Activated CD8-positive, alpha-beta memory T cell treated with anti-CD3 and anti-CD28 coated beads for 1 hour (primary cell): ENCODE results near the gene PAGE2B.
A peak's percentile ranks its signal among the peaks of the same experiment; 100 is the strongest.
"Not testable (repeated sequence)": the region's sequence is repeated elsewhere in the genome, so short reads cannot be mapped to it uniquely, and the experiment has no call there.

ENCODE experiments used
- DNase-seq, 2 donors: peaks; one replicate each; pipeline ENCODE4 v3.0.0-alpha.2; 2020; ENCODE audit warnings: low read depth in 1 of 2; ENCODE audit errors: extremely low read depth in 1 of 2

PAGE2B gene

DNA sequence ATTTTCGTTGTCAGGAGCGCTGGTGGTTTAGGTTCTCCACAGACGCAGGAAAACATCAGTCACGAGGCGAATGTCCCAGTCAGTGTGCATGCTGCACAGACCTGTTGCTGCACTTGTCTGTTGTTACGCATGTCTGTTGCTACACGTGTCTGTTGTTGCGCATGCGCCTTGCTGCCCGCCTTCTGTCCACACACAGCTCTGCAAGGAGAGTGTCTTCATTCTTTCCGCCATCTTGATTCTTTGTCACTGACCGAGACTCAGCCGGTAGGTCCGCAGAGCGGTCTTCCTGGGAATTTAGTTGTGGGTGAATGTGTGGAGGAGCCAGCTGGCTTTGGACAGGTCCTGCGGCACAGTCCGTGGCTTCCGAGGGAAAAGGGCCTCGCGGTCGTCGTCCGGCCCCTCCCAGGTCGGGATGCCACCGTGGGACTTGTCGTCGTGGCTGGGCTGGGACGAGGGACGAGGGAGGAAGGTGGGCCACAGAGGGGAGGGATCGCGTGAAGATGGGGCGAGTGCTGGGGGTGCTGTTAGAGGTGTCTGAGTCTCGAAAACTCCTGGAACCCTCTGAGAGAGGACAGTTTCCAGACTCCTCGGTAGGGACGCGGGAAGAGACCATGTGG, at the start of gene PAGE2B:
TSS of gene PAGE2B (plus strand) at position 180 of the 617 bp plus-strand sequence. CDS start 1,012 bp downstream, outside the sequence.
- DNase-seq: no peak

DNA sequence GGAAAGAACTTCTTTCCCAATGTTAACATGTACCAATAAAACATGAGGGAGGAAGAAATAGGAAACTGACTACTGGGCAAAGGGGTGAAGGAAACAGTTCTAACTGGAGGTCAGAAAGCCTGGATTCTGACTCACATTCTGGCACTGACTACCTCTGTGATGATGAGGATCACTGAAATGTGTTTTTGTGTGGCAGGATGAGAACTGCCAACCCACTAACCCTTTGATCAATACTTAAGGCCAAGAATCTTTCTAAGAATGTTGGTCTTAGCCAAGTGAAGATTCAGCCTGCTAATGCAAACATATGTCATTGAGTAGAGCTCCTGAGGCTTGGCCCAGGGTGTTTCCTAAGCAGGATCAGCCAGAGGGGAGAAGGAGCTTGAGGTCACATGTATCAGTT, 48.7 kb upstream of the PAGE2B start:
- DNase-seq: no peak

GRCh38 chrX:55026840-55027239, 48.0 kb upstream of the PAGE2B start:
- DNase-seq: no peak

GRCh38 chrX:55028040-55028439, 46.8 kb upstream of the PAGE2B start:
- no peak for DNase-seq

- no peak for DNase-seq
These were observed 46.2 kb upstream of the PAGE2B start for GRCh38 chrX:55028611-55029010.

GRCh38 chrX:55029291-55029690, 45.5 kb upstream of the PAGE2B start:
- no peak for DNase-seq

- DNase-seq: no peak
These were observed 44.3 kb upstream of the PAGE2B start, which contains the start of gene ALAS2 for GRCh38 chrX:55030271-55031205. TSS of gene ALAS2 (minus strand) at chrX:55030977. CDS start at chrX:55026000, 4,977 bp downstream.

DNA sequence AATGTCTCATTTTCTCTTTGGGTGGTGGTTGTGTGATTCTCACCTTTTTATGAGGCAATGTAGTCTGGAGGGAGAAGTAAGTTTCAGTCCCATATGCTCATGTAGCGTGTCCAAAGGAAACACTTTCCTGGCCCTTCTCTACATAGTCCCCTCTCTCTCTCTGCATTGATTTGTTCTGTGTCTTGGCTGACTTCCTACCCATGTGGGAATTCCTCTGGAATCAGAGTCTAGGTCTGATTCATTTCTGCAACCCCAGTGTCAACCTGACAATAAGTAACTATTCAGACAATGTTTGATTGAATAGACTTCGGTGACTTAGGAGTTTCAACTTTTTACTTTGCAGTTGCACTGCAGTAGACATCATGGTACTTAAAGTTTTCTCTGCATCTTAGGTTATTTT, 41.4 kb upstream of the PAGE2B start:
- no peak for DNase-seq

- no peak for DNase-seq
These were observed 35.4 kb upstream of the PAGE2B start for GRCh38 chrX:55039471-55039870.

- no peak for DNase-seq
These were observed 33.3 kb upstream of the PAGE2B start for GRCh38 chrX:55041514-55041913.

DNA sequence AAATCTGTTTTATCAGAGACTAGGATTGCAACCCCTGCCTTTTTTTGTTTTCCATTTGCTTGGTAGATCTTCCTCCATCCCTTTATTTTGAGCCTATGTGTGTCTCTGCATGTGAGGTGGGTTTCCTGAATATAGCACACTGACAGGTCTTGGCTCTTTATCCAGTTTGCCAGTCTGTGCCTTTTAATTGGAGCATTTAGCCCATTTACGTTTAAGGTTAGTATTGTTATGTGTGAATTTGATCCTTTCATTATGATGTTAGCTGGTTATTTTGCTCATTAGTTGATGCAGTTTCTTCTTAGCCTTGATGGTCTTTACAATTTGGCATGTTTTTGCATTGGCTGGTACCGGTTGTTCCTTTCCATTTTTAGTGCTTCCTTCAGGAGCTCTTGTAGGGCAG, 24.2 kb upstream of the PAGE2B start:
- DNase-seq: not testable (repeated sequence)

DNA sequence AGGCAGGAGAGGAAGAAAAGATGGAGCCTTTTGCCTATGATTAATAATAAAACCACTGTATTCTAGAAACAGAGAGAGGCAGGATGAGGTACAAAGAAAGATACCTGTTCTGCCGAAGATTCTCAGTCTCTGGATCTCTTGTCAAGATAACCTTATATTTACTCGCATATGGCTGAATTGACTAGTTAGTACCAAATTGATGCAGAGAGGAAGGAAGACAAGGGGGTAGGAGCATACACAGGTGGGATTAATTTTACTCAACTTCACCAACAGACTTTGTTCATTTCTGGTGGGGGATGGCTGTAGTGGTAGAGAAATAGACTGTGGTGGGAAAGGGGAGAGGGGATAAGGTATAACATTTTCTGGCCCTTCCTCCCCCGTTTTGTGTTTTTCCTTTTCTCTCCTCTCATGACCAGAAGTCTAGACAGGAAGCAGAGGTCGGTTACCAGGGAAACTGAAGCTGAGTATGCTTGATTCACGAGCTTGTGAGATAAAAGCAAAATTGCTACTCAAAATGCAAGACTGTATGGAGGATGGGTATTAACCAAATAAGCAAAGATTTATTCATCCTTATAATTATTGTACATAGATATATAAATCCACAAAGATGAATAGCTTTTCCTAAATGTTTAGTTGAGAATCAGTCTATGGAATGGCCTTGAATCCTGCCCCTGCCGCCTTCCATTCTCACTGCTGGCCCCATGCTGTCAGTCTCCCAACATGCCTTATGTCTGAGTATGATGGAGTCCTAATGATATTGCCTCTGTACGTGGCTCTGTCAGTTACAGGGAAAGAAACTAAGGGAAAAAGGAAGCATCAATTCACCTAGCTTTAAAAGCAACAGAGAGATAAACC, 17.8 kb upstream of the PAGE2B start:
- DNase-seq: peak in 1 of 2 donors; percentile 2

- DNase-seq: no peak
These were observed 17.1 kb upstream of the PAGE2B start for GRCh38 chrX:55057675-55058249.

- DNase-seq: not testable (repeated sequence)
These were observed 7.7 kb upstream of the PAGE2B start for GRCh38 chrX:55067180-55067579.

DNA sequence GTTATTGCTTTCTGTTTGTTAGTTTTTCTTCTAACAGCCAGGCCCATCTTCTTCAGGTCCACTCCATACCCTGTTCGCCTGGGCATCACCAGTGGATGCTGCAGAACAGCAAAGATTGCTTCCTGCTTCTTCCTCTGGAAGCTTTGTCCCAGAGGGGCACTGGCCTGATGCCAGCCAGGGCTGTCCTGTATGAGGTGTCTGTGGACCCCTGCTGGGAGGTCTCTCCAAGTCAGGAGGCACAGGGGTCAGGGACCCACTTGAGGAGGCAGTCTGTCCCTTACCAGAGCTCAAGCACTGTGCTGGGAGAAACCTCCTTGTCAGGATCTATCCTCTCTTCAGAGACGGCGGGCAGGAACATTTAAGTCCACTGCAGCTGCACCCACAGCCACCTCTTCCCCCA, 2.5 kb upstream of the PAGE2B start:
- DNase-seq: no peak

DNA sequence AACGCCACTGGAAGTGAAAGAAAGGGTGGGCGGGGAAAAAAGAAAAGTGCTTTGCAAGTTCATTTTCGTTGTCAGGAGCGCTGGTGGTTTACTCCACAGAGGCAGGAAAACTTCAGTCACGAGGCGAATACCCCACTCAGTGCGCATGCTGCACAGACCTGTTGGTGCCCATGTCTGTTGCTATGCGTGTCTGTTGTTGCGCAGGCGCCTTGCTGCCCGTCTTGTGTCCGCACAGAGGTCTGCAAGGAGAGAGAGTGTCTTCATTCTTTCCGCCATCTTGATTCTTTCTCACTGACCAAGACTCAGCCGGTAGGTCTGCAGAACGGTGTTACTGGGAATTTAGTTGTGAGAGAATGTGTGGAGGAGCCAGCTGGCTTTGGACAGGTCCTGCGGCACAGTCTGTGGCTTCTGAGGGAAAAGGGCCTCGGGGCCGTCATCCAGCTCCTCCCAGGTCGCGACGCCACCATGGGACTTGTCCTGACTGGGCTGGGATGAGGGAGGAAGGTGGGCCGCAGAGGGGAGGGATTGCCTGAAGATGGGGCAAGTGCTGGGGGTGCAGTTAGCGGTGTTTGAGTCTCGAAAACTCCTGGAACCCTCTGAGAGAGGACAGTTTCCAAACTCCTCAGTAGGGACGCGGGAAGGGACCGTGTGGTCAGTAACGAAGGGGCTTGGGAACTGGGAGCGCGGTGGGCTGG, 14.1 kb downstream of the PAGE2B start, which contains the start of gene PAGE2:
TSS of gene PAGE2 (plus strand) at position 224 of the 695 bp plus-strand sequence. CDS start 1,003 bp downstream, outside the sequence.
- no peak for DNase-seq

DNA sequence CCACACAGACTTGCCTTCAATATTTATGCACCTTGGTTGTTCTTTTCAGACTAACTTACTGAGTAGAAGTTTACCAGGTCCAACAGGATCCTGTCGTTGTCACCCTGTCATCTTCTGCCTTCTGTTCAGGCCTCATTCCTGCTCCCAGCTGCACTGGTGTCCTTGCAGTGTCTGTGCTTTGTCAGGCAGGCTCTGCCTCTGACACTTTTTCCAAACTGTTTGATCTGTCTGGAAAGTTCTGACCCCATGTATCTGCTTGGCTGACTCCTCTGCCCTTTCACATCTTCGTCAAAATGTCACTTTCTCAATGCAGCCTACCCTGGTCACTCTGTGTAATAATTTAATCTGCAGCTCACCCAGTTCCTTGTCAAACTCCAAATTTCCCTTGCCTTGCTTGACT, 23.9 kb downstream of the PAGE2B start:
- DNase-seq: no peak

DNA sequence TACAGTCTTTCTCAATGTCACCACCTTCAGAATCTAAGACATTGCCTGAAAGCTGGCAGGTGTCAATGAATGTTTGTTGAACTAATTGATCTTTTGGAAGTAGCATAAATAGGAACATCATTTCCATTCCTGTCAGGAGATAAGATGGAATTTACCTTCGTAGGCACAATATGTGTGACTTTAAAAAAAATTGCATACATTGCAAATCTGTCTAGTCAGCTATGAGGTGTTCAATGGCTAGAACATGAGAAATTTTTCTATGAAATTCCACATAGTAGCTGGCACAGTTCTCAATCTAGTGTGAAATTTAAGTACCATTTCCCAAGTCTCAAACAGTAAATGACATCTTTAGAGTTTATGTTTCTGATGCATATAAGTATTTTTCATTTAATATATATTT, 24.3 kb downstream of the PAGE2B start:
- no peak for DNase-seq

DNA sequence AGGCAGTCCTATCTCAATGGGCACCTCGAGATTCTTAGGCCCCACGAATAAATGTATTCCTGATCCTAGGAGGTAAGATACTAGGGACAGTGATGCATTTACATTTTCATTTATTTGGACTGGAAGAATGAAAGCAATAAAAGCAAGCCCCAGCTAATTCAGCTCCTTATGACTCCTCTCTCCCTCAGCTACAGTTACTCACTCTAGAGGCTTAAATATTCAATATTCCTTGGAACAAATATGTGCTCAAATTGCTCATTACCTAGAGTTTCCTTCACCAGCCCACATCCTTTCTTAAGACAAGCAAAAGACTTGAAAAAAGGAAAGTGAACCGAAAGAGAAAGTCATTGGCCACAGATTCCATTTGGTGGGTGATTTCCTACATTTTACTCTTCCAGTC, 27.9 kb downstream of the PAGE2B start:
- no peak for DNase-seq

DNA sequence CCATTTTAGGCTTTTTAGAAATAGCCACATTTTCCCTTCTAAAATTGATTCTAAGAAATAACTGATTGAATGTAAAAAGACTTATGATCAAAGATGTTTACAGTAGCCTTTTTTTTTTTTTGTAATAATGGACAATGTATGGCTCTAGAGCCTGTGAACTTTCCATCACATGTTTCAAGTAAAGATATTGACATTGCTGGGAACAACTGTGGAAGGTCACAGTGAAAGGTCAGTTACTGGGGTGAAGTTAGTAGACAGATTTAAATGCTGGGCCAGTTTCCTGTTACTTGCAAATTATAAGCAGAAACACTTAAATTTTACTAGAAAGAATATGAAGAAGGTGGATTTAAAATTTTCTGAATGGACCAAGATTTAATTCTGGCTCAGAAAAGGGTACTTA, 32.4 kb downstream of the PAGE2B start:
- no peak for DNase-seq
